GM12878 (cell line): Measurements from ENCODE around the gene RAB4B. TPM values are rescaled to one million over a fixed set of nuclear protein-coding genes. Genes with fewer than 3 reads are reported as not detected.

ENCODE experiments used
- BCL11A ChIP-seq: IDR thresholded peaks from 2 replicates; pipeline ENCODE4 v1.6.1; 2011; ENCODE audit warnings: low read depth, low read length
- BRCA1 ChIP-seq: IDR thresholded peaks from 2 replicates; pipeline ENCODE4 v1.6.1; 2011; ENCODE audit warnings: low read depth, low read length, improper control_type of control experiment
- EGR1 ChIP-seq, 2 experiments: IDR thresholded peaks; 1 replicate in 1 of 2; 2 replicates in 1 of 2; pipeline ENCODE4 v1.6.1; 2011 to 2012; ENCODE audit warnings: low read depth in 2 of 2, low read length in 2 of 2, borderline replicate concordance in 1 of 2, mild to moderate bottlenecking in 1 of 2, moderate library complexity in 1 of 2
- ESRRA ChIP-seq: IDR thresholded peaks from 2 replicates; pipeline ENCODE4 v1.6.1; 2012; ENCODE audit warnings: mild to moderate bottlenecking, low read length, improper control_type of control experiment
- FOXK2 ChIP-seq: fragments of 450-650 bp; IDR thresholded peaks from 2 replicates; pipeline ENCODE4 v1.6.1; 2017; ENCODE audit warnings: mild to moderate bottlenecking, moderate library complexity
- JUNB ChIP-seq: IDR thresholded peaks from 2 replicates; pipeline ENCODE4 v1.6.1; 2016; ENCODE audit warnings: antibody characterized with exemption, mild to moderate bottlenecking
- NFIC ChIP-seq: IDR thresholded peaks from 2 replicates; pipeline ENCODE4 v1.6.1; 2012; ENCODE audit warnings: low read depth, mild to moderate bottlenecking, inconsistent platforms, low read length, moderate library complexity
- PAX5 ChIP-seq: IDR thresholded peaks from 2 replicates; pipeline ENCODE4 v1.6.1; 2011; ENCODE audit warnings: low read depth, low read length, borderline replicate concordance
- PML ChIP-seq: IDR thresholded peaks from 2 replicates; pipeline ENCODE4 v1.6.1; 2012; ENCODE audit warnings: low read length, inconsistent platforms
- STAT3 ChIP-seq: IDR thresholded peaks from 2 replicates; pipeline ENCODE4 v1.6.1; 2011; ENCODE audit warnings: low read depth, low read length, improper control_type of control experiment
- SUZ12 ChIP-seq: fragments of 200-600 bp; sonication (generic); IDR thresholded peaks from one replicate; pipeline ENCODE4 v1.6.1; 2018; ENCODE audit warnings: antibody characterized with exemption, mild to moderate bottlenecking; ENCODE audit not compliant: unreplicated experiment
- TBL1XR1 ChIP-seq: IDR thresholded peaks from 2 replicates; pipeline ENCODE4 v1.6.1; 2012; ENCODE audit warnings: low read depth, low read length, improper control_type of control experiment
- TCF3 ChIP-seq: IDR thresholded peaks from 2 replicates; pipeline ENCODE4 v1.6.1; 2012; ENCODE audit warnings: low read depth, mild to moderate bottlenecking, low read length, borderline replicate concordance; ENCODE audit not compliant: insufficient read depth
- YY1 ChIP-seq: IDR thresholded peaks from 2 replicates; pipeline ENCODE4 v1.6.1; 2011; ENCODE audit warnings: low read depth, mild to moderate bottlenecking, low read length
- ZNF384 ChIP-seq: IDR thresholded peaks from 2 replicates; pipeline ENCODE4 v1.6.1; 2012; ENCODE audit warnings: low read depth, mild to moderate bottlenecking, low read length, improper control_type of control experiment, borderline replicate concordance
- polyA plus RNA-seq, 11 experiments: library from polyadenylated mRNA; depleted of rRNA in 4 of 11; unstranded in 6 of 11; stranded (reverse) in 5 of 11; fragments of >200 nt; fragmentation: Nextera tagmentation in 4 of 11; fragmentation: Illumina TruSeq in 1 of 11; extraction: Ambion mirVana in 4 of 11; extraction: Trizol in 1 of 11; gene quantifications; 1 replicate in 1 of 11; 2 replicates in 10 of 11; pipeline versions ENCODE4 v1.2.1 to v1.2.3, GENCODE V29; 2011 to 2016; ENCODE audit warnings: inconsistent platforms in 2 of 11, missing spikeins in 2 of 11, low read depth in 1 of 11
- total RNA-seq, 4 experiments: library from RNA; depleted of rRNA in 3 of 4; stranded (reverse); fragments of >200 nt in 3 of 4; fragmentation: Illumina TruSeq in 1 of 4; extraction: Trizol in 1 of 4; gene quantifications; 2 replicates each; pipeline versions ENCODE4 v1.2.1 to v1.2.3, GENCODE V29; 2013 to 2021
- TF ChIP-seq, protein P1 (sequence below): fragments of 450-650 bp; IDR thresholded peaks from 2 replicates; pipeline ENCODE4 v1.6.1; 2017; ENCODE audit warnings: borderline replicate concordance
- TF ChIP-seq, protein P2 (sequence below): fragments of 450-650 bp; formaldehyde crosslinking; IDR thresholded peaks from 2 replicates; pipeline ENCODE4 v1.4.0; 2022; ENCODE audit warnings: mild to moderate bottlenecking, moderate library complexity
- TF ChIP-seq, protein P3 (sequence below): fragments of 150-350 bp; IDR thresholded peaks from 2 replicates; pipeline ENCODE4 v1.6.1; 2014; ENCODE audit warnings: mild to moderate bottlenecking, low read depth, low read length
- TF ChIP-seq, protein P4 (sequence below): IDR thresholded peaks from 2 replicates; pipeline ENCODE4 v1.6.1; 2012; ENCODE audit warnings: improper control_type of control experiment, low read depth, low read length; ENCODE audit not compliant: insufficient replicate concordance

Gene RAB4B
- total and polyA plus RNA-seq, 10 of the 15 experiments (the other 5 are each of a cell fraction or from before 2014, with no cell fraction given), result 0.60 to 51.5 (median 27.7) TPM

DNA sequence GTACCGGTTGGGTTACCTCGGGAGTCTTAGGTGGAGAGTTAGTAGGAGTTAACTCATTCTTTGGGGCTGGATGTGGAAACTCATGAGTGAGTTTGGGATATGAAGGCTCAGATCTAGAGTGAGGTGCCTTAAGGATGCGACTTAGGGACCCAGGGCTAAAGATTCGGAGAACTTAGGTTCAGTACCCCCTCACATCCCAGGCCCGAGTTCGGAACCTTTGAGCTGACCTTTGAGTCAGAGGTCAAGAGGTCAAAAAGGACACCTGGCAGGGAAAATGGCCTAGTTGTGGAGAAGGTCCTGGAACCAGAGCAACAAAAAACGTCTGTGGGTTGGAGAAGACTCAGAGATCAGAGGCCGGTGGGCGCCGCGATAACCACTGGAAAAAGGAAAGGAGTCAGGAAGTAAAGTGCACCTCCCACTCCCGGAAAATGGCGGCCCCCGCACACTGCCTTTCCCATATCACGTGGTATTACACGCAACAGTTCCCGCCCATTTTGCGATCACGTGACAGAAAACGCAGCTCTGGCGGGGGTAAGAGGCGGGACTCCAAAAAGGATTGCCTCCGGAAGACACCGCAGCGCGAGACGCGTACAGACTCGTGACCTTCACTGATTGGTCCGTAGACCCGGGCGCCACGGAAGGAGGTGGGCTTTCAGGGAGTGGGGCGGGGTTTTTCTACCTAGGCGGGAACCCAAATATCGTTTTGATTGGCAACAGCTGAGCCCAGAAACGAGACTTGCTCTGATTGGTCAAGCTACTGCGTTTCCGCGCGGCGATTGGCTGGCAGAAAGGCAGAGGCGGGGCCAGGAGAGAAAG, 27.8 kb upstream of the RAB4B start, which contains the start of gene ACTMAP (continued):
- TF ChIP-seq PAX5 (no peak), TBL1XR1 (no peak), STAT3 (no peak), BCL11A (no peak), JUNB (no peak), EGR1 (IDR thresholded peaks at IDR 0.05; ENCODE audit: borderline replicate concordance in 1 of 2, low read depth in 2 of 2, low read length in 2 of 2) (peak in 1 of 2 experiments; percentile 73; a peak in 2 of 3 replicates), BRCA1 (no peak), ESRRA (peak; percentile 97), ZNF384 (no peak), PML (no peak), NFIC (no peak), TCF3 (peak; percentile 66; the same call in 1 of the 2 replicates), YY1 (peak; percentile 99), FOXK2 (peak; percentile 56), SUZ12 (no peak)
- TF ChIP-seq, protein P1, sequence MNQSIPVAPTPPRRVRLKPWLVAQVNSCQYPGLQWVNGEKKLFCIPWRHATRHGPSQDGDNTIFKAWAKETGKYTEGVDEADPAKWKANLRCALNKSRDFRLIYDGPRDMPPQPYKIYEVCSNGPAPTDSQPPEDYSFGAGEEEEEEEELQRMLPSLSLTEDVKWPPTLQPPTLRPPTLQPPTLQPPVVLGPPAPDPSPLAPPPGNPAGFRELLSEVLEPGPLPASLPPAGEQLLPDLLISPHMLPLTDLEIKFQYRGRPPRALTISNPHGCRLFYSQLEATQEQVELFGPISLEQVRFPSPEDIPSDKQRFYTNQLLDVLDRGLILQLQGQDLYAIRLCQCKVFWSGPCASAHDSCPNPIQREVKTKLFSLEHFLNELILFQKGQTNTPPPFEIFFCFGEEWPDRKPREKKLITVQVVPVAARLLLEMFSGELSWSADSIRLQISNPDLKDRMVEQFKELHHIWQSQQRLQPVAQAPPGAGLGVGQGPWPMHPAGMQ, result no peak
- TF ChIP-seq, protein P2, sequence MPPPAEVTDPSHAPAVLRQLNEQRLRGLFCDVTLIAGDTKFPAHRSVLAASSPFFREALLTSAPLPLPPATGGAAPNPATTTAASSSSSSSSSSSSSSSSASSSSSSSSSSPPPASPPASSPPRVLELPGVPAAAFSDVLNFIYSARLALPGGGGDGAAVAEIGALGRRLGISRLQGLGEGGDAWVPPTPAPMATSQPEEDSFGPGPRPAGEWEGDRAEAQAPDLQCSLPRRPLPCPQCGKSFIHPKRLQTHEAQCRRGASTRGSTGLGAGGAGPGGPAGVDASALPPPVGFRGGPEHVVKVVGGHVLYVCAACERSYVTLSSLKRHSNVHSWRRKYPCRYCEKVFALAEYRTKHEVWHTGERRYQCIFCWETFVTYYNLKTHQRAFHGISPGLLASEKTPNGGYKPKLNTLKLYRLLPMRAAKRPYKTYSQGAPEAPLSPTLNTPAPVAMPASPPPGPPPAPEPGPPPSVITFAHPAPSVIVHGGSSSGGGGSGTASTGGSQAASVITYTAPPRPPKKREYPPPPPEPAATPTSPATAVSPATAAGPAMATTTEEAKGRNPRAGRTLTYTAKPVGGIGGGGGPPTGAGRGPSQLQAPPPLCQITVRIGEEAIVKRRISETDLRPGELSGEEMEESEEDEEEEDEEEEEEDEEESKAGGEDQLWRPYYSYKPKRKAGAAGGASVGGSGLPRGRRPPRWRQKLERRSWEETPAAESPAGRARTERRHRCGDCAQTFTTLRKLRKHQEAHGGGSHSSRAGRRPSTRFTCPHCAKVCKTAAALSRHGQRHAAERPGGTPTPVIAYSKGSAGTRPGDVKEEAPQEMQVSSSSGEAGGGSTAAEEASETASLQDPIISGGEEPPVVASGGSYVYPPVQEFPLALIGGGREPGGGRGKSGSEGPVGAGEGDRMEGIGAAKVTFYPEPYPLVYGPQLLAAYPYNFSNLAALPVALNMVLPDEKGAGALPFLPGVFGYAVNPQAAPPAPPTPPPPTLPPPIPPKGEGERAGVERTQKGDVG, result peak; percentile 94
- TF ChIP-seq, protein P3, sequence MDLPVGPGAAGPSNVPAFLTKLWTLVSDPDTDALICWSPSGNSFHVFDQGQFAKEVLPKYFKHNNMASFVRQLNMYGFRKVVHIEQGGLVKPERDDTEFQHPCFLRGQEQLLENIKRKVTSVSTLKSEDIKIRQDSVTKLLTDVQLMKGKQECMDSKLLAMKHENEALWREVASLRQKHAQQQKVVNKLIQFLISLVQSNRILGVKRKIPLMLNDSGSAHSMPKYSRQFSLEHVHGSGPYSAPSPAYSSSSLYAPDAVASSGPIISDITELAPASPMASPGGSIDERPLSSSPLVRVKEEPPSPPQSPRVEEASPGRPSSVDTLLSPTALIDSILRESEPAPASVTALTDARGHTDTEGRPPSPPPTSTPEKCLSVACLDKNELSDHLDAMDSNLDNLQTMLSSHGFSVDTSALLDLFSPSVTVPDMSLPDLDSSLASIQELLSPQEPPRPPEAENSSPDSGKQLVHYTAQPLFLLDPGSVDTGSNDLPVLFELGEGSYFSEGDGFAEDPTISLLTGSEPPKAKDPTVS, result no peak
- TF ChIP-seq, protein P4, sequence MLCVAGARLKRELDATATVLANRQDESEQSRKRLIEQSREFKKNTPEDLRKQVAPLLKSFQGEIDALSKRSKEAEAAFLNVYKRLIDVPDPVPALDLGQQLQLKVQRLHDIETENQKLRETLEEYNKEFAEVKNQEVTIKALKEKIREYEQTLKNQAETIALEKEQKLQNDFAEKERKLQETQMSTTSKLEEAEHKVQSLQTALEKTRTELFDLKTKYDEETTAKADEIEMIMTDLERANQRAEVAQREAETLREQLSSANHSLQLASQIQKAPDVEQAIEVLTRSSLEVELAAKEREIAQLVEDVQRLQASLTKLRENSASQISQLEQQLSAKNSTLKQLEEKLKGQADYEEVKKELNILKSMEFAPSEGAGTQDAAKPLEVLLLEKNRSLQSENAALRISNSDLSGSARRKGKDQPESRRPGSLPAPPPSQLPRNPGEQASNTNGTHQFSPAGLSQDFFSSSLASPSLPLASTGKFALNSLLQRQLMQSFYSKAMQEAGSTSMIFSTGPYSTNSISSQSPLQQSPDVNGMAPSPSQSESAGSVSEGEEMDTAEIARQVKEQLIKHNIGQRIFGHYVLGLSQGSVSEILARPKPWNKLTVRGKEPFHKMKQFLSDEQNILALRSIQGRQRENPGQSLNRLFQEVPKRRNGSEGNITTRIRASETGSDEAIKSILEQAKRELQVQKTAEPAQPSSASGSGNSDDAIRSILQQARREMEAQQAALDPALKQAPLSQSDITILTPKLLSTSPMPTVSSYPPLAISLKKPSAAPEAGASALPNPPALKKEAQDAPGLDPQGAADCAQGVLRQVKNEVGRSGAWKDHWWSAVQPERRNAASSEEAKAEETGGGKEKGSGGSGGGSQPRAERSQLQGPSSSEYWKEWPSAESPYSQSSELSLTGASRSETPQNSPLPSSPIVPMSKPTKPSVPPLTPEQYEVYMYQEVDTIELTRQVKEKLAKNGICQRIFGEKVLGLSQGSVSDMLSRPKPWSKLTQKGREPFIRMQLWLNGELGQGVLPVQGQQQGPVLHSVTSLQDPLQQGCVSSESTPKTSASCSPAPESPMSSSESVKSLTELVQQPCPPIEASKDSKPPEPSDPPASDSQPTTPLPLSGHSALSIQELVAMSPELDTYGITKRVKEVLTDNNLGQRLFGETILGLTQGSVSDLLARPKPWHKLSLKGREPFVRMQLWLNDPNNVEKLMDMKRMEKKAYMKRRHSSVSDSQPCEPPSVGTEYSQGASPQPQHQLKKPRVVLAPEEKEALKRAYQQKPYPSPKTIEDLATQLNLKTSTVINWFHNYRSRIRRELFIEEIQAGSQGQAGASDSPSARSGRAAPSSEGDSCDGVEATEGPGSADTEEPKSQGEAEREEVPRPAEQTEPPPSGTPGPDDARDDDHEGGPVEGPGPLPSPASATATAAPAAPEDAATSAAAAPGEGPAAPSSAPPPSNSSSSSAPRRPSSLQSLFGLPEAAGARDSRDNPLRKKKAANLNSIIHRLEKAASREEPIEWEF, result no peak
